GM18511 (cell line): ENCODE results near the gene EGLN1.

Experiments used
- ATAC-seq: cut with Tn5 transposase; IDR thresholded peaks from one replicate; pipeline ENCODE4 v1.9.1; 2021; ENCODE audit warnings: mild to moderate bottlenecking, moderate library complexity; ENCODE audit not compliant: unreplicated experiment

The EGLN1 gene

GRCh38 chr1:231422798-231423309 is 767 bp upstream of the EGLN1 start:
- ATAC-seq: no peak

GRCh38 chr1:231421546-231421970 is 529 bp downstream of the EGLN1 start:
- peak; percentile 33 for ATAC-seq

- peak; percentile 9 for ATAC-seq
Observed at GRCh38 chr1:231420959-231421545, 1.0 kb downstream of the EGLN1 start.

- ATAC-seq: no peak
Observed at GRCh38 chr1:231420299-231420958, 1.7 kb downstream of the EGLN1 start.

- no peak for ATAC-seq
Observed at GRCh38 chr1:231419738-231420298, 2.3 kb downstream of the EGLN1 start.

GRCh38 chr1:231419147-231419546 is 2.9 kb downstream of the EGLN1 start:
- ATAC-seq: no peak

- ATAC-seq: no peak
Observed at GRCh38 chr1:231418741-231419107, 3.4 kb downstream of the EGLN1 start.

GRCh38 chr1:231418101-231418740 is 3.9 kb downstream of the EGLN1 start:
- ATAC-seq: no peak

- ATAC-seq: no peak
Observed at GRCh38 chr1:231417513-231417912, 4.6 kb downstream of the EGLN1 start.

- no peak for ATAC-seq
Observed at GRCh38 chr1:231416901-231417300, 5.2 kb downstream of the EGLN1 start.

- ATAC-seq: no peak
Observed at GRCh38 chr1:231415018-231415583, 7.0 kb downstream of the EGLN1 start.

- no peak for ATAC-seq
Observed at GRCh38 chr1:231414260-231415016, 7.6 kb downstream of the EGLN1 start.

- ATAC-seq: no peak
Observed at GRCh38 chr1:231413749-231414082, 8.4 kb downstream of the EGLN1 start.

- no peak for ATAC-seq
Observed at GRCh38 chr1:231411036-231411531, 11.0 kb downstream of the EGLN1 start.

GRCh38 chr1:231410036-231410612 is 12.0 kb downstream of the EGLN1 start:
- ATAC-seq: no peak

- no peak for ATAC-seq
Observed at GRCh38 chr1:231408528-231409094, 13.5 kb downstream of the EGLN1 start.

- ATAC-seq: peak; percentile 78
Observed at GRCh38 chr1:231407547-231408396, 14.3 kb downstream of the EGLN1 start.

- no peak for ATAC-seq
Observed at GRCh38 chr1:231407049-231407448, 15.0 kb downstream of the EGLN1 start.

- no peak for ATAC-seq
Observed at GRCh38 chr1:231404318-231404717, 17.8 kb downstream of the EGLN1 start.
